Measurements from ENCODE around the gene VPS50. TPM values are rescaled to one million over a fixed set of nuclear protein-coding genes. Genes with fewer than 3 reads are reported as not detected.

Gene VPS50
- total RNA-seq, 1 experiment from 2014 or later = 9.2 TPM

DNA sequence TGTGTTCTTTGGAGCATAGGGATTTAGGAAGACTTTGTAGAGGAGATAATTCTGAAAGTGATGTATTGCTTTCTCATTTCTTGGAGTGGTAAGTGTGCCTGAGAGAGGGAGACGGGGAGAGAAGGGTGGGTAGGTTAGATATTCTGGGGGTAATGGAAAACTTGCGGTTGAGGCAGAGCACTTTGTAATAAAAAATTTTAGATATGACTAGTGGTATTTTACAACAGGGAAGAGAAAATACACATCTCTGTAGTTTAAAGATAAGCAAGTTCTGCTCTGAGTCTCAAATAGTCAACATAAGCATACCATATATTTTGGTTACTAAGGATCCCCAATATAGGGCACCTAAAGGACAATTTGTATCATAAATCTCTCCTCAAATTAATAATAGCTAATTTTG is 6.6 kb downstream of the VPS50 start (continued):
- TF ChIP-seq, protein P1, sequence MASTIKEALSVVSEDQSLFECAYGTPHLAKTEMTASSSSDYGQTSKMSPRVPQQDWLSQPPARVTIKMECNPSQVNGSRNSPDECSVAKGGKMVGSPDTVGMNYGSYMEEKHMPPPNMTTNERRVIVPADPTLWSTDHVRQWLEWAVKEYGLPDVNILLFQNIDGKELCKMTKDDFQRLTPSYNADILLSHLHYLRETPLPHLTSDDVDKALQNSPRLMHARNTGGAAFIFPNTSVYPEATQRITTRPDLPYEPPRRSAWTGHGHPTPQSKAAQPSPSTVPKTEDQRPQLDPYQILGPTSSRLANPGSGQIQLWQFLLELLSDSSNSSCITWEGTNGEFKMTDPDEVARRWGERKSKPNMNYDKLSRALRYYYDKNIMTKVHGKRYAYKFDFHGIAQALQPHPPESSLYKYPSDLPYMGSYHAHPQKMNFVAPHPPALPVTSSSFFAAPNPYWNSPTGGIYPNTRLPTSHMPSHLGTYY (CRISPR knock-in tag; IDR thresholded peaks at IDR 0.05) = no peak
- TF ChIP-seq, protein P2, sequence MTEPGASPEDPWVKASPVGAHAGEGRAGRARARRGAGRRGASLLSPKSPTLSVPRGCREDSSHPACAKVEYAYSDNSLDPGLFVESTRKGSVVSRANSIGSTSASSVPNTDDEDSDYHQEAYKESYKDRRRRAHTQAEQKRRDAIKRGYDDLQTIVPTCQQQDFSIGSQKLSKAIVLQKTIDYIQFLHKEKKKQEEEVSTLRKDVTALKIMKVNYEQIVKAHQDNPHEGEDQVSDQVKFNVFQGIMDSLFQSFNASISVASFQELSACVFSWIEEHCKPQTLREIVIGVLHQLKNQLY (CRISPR knock-in tag; IDR thresholded peaks at IDR 0.05) = no peak
- TF ChIP-seq ZNF512 (CRISPR knock-in tag; IDR thresholded peaks at IDR 0.05; ENCODE audit: borderline replicate concordance) (no peak), E2F4 (CRISPR knock-in tag; IDR thresholded peaks at IDR 0.05; ENCODE audit: borderline replicate concordance, low read depth) (no peak), PRRX2 (CRISPR knock-in tag; IDR thresholded peaks at IDR 0.05) (no peak), ZNF138 (CRISPR knock-in tag; conservative IDR thresholded peaks at IDR 0.05) (no peak)

- no peak overlapping the region for H3K27ac Mint-ChIP-seq
- no peaks in the 10 kb centered on the region for H3K36me3 Mint-ChIP-seq
- H3K4me3 Mint-ChIP-seq = no peak overlapping the region
- H3K9me3 Mint-ChIP-seq = no peaks in the 10 kb centered on the region
- ChIA-PET CTCF (interaction anchor here (1.4 to 1.5 kb wide), 2 partner anchors 135 to 203 kb away, joined by 4 to 5 read pairs; no protein-coding TSS in a partner anchor), POLR2A (no interaction called here)
- H3K4me1 Mint-ChIP-seq = no peaks in the 10 kb centered on the region
- no peaks in the 10 kb centered on the region for H3K27me3 Mint-ChIP-seq (ENCODE audit: low read depth)
- DNase-seq (ENCODE audit: low spot score) (no peak), ATAC-seq (no peak)
- TF ChIP-seq IRF1 (CRISPR knock-in tag; IDR thresholded peaks at IDR 0.05) (no peak), STAT6 (CRISPR knock-in tag; conservative IDR thresholded peaks at IDR 0.05; ENCODE audit: low read depth) (no peak), NFE2L1 (CRISPR knock-in tag; IDR thresholded peaks at IDR 0.05) (no peak), ZNF416 (CRISPR knock-in tag; IDR thresholded peaks at IDR 0.05) (no peak), ARID4B (CRISPR knock-in tag; IDR thresholded peaks at IDR 0.05; ENCODE audit: borderline replicate concordance) (no peak), E2F1 (CRISPR knock-in tag; IDR thresholded peaks at IDR 0.05) (no peak), JUN (CRISPR knock-in tag; IDR thresholded peaks at IDR 0.05) (no peak), ZNF138 (CRISPR knock-in tag; conservative IDR thresholded peaks at IDR 0.05) (no peak), NFATC4 (CRISPR knock-in tag; IDR thresholded peaks at IDR 0.05) (no peak), RELA (CRISPR knock-in tag; IDR thresholded peaks at IDR 0.05; ENCODE audit: borderline replicate concordance) (no peak), PRDM15 (CRISPR knock-in tag; IDR thresholded peaks at IDR 0.05) (no peak), GTF2I (CRISPR knock-in tag; conservative IDR thresholded peaks at IDR 0.05) (no peak), ETV6 (CRISPR knock-in tag; IDR thresholded peaks at IDR 0.05) (no peak), MYBL2 (CRISPR knock-in tag; IDR thresholded peaks at IDR 0.05) (no peak)
Observed at GRCh38 chr7:93239824-93240223, 7.7 kb downstream of the VPS50 start.
